GM18868 (cell line): ENCODE results near the gene PKD2.

Experiments
- ATAC-seq: cut with Tn5 transposase; IDR thresholded peaks from one replicate; pipeline ENCODE4 v1.9.1; 2021; ENCODE audit warnings: mild to moderate bottlenecking, moderate library complexity; ENCODE audit not compliant: unreplicated experiment

The PKD2 gene

DNA sequence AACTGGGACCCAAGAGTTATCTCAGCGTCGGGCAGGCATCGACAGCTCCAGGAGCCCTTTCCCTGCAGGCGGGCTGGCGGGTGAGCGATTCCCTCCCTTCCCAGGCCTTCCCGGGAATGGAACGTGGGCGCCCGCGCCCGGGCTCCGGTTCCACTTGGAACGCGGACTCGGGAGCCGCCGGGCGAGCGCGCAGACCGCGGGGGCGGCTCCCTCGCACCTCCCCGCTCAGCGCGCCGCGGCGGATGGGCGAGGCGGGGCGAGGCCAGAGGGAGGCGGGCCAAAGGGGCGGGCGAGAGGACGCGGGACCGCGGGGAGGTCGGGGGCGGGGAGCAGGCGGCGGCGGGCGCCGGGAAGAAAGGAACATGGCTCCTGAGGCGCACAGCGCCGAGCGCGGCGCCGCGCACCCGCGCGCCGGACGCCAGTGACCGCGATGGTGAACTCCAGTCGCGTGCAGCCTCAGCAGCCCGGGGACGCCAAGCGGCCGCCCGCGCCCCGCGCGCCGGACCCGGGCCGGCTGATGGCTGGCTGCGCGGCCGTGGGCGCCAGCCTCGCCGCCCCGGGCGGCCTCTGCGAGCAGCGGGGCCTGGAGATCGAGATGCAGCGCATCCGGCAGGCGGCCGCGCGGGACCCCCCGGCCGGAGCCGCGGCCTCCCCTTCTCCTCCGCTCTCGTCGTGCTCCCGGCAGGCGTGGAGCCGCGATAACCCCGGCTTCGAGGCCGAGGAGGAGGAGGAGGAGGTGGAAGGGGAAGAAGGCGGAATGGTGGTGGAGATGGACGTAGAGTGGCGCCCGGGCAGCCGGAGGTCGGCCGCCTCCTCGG lies at the start of gene PKD2:
Gene PKD2 (plus strand): TSS at position 332 of the 818 bp plus-strand sequence. CDS start 99 bp downstream, at position 431.
- peak; percentile 88 for ATAC-seq

DNA sequence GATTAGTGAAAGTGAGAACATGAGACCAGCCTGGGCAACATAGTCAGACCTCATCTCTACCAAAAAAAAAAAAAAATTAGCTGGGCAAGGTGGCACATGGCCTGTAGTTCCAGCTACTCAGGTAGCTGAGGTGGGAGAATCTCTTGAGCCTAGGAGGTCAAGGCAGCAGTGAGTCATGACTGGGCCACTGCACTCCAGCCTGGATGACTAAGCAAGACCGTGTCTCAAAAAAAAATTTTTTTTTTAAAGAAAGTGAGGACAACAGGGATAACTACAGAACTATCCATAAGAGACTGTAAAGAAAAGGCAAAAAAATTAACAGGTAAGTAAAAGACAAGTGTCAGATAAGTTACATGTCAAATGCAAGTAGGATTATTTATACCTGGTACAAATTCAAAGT lies 45.4 kb upstream of the PKD2 start:
- ATAC-seq: no peak

DNA sequence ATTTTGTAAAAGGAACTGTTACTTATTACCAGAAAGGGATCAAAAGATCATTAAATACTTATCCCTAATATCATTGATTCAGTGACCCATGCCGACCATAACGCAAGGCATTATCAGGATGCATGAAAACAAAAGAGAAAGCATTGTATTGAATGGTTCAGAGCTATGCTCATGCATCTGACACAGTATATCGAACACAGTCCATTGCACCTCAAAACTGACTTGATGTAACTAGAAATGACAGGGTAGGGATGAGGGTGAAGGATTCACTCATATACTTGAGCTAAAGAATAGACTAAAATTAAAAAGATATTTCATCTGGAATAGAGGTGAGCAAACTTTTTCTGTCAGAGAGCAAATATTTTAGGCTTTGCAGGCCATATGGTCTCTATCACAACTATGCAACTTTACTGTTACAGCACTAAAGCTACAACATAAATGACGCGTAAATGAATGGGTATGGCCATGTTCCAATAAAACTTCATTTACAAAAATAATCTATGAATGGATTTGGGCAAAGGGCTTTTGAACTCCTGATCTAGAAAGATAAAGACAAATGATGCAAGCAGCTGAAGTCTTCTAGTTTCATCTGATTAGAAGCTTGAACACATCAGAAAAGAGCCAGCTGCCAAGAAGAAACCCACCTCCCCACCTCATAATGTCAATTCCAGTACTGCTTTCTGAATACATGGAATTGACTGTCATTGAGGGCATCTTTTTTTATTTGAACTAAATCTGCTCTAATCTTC lies 44.9 kb upstream of the PKD2 start:
- no peak for ATAC-seq

DNA sequence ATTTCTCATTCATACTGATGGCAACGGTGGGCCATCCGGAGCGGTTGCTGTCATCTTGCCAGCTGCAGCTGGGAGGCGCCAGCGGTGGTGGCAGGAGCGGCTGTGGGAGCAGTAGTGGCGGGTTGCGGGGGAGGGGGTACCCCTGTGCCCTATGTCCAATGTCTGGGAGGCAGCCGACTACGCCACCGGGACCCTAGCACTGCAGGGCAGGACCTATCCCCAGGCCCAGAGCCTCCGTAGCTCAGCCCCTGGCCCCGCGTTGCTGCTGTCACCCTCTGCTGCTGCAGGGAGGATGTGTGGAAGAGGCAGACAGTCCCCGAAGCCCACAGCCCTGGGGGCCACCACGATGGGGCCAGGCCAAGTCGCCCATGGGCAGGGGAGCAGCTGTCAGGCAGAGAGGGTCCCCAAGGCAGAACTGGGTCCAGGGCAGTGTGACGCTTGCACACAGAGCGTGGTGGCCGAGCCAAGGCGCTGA lies 41.9 kb upstream of the PKD2 start:
- ATAC-seq: no peak

DNA sequence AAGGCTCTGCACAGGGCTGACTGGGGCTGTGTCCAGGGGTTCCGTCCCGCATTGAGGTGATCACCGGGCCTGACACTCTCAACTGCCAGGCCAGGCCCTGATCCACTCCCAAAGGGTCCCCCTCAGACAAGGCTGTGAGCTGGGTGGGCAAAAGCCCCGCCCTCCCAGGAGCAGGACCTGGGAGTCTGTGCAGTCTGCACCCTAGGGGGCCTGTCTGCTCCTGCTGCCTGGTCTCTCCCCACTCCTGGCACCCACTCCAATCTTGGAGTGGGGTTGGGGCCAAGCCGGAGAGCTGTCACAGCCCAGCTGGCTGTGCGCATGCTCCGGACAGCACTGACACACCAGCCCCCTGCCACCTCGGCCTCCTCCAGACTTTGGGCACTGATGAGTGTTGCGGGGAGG lies 41.3 kb upstream of the PKD2 start:
- no peak for ATAC-seq

DNA sequence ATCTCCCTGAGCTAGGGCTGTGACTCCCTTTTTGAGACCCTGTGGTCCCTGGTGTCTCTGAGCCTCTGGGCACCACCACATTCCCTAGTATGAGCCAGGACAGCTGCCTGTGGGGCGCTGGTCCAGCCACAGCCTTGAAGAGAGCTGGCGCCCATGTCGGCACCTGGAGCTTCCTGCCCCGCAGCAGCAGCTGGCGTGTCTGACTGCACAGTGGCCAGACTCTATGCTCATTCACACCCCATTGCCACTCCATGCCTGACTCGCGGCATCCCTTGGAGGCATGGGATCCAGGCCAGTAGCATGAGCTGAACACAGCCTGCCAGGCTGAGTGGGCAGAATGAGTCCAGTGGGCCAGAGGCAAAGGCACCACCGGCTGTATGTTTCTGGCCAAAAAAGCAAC lies 40.2 kb upstream of the PKD2 start:
- no peak for ATAC-seq

DNA sequence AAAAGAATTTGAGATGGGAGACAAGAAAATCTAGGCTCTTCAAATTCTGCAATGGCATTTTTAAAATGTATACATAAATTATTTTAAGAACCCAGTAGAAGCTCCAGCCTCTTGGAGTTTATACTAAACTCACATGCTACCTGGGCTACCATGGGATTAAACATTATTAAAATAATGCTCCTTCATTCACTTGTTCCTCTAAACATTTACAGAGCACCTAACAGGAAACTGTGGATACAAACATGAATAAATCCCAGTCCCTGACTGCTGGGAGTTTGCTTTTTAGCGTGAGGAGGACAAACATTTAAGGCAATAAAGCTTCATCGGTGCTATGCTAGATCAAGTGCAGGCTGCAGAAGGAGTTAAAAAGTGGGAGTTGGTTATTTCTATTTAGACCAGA lies 37.3 kb upstream of the PKD2 start:
- no peak for ATAC-seq

DNA sequence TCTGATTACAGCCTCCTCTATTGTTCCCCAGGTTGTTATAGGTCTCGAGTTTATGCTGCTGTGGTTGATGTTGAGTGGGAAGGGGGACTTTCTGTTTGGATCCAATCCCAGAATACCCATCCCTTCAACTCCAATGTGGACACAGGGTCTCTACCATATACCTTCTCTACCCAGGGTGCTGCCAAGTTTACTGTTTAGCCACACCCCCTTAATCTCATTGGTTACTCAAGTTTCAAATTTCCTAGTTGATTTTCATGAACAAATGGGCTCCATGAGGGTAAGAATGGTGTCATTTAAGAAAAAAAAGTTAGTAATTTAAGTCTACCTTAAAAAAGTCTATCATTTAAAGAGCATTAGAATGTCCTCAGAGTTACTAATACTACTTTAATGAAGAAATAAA lies 35.6 kb upstream of the PKD2 start:
- ATAC-seq: no peak

DNA sequence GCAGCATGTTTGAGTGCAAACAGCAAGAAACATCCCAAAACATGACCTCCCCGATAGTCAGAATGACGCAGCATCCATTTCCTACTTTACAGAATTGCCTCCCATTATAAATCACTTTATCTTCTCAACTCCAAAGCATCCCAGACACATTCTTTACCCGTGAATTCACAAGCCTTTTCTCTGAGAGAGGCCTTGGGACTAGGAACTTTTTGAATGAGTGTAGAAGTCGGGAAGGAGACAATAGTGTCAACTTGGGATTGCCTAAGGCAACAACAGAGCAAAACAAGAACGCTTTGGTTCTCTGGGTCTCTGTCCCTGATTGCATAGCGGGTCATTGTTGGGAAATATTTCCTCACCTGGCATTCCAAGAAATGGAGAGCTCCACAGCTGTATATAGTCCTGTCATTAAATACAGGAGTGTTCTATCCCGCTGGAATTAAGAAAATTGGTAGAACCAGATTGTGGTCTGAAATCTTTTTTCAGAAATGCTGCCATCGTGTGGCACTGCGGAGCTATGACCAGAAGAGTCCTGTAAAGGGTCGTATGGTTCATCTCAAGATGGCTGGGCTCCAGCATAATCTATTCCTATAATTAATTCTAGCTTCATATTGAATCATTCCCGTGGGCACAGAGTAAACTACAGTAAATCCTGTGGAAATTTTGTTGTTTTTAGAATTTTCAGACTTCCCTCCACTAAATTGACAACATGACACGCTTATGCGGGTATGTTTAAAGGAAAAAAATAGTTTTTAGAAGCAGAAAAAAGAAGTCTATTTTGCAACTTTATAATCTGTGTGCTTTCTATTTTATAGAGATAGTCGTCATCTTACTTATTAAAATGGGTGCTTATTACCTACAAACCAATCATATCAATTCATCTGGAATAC lies 33.9 kb upstream of the PKD2 start:
- ATAC-seq: peak; percentile 90

DNA sequence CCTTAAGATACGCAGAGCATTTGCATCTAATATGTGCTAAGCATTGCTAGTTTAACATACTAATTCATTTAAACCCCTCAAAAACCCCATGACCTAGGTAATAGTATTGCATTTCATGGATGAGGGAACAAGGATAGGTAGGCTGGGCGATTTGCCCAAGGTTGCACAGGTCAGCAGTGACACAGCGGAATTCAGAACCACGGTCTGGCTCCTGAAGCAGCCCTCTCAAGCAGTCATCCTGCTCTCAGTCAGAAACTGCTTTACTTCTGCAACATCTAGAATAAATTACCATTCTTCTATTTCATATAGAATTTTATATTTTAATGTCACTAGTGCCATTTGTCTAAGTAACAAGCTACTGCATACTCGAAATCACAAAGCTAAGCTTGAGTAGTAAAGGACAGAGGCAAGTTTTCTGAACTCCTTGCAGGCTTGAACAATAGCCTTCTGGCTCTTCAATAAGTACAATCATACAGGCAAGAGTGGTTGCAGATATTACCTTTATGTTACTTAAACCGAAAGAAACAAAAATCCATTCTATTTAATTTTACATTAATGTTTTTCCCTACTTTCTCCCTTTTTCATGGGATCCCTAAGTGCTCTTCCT lies 32.5 kb upstream of the PKD2 start:
- no peak for ATAC-seq

DNA sequence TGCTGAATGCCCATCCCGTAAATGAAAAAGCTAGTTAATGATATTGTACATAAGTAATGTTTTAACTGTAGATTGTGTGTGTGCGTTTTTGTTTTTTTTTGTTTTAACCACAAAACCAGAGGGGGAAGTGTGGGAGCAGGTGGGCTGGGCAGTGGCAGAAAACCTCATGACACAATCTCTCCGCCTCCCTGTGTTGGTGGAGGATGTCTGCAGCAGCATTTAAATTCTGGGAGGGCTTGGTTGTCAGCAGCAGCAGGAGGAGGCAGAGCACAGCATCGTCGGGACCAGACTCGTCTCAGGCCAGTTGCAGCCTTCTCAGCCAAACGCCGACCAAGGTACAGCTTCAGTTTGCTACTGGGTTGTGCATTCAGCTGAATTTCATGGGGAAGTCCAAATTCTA lies 32.0 kb upstream of the PKD2 start, which contains the start of gene SPP1:
Gene SPP1 (plus strand): TSS at position 249 of the 400 bp plus-strand sequence. CDS start 1,182 bp downstream, outside the sequence.
- peak; percentile 48 for ATAC-seq

DNA sequence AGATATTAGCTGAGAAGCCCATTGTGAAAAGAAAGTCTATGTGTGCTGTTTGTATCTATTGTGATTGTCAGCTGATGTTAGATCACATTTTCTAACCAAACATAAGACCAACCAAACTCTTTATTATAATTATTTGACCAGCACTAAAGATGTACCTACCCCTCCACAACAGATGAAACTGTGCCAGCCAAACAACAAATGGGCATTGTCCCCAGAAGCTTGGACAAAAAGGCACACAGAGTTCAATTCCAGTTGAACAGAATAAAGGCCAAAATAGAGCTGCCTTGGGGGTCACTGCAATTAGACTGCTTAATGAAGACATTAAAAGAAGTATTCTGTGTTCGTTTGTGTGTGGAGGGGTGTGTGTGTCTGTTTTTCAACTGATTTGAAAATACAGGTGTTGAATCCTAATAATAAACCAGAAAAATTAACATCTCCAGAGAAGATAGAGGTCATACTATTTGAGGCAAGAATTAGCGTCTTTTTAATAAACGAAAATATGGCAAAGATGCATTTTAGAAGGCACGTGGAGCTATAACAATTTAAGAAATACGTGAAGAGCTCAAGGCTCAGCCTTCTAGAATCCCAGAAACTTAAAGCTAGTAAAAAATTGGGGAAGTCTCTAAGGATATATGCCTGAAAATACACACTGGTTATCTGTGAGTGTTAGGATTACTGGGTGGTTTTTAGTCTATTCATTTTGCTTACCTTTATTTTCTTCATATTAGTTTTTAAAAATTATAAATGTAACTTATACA lies 29.7 kb upstream of the PKD2 start:
- no peak for ATAC-seq

DNA sequence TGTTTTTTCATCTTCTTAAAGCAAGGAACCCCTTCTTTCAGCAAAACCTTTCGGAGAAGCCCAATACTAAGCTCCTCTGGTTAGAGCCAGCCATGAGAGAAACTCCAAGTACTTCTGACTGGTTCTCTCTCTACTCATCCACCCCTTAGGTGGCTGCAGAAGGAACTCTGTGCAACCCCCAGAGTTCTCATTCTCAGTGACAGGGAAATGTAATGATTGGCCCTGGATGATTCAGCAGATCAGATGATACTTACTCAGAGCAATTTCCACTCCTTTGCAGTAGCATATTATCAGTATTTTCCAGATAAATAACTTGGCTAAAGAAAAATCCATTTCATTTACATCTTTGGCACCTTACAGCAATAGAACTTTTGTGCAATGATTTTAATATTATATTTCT lies 28.8 kb upstream of the PKD2 start:
- ATAC-seq: no peak

DNA sequence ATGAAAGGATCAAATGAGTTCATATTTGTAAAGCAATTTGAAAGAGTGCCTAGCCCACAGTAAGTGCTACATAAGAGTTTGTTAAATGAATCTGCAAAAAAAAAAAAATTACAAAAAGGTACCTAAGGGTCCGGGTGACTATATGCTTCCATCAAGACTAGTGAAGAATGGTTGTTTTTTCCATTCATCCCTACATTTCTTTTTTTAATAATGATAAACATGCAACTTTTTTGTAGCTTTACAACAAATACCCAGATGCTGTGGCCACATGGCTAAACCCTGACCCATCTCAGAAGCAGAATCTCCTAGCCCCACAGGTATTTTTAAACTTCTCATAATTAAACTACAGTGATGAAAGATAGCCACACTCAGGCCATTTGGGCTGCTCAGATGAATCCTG lies 27.6 kb upstream of the PKD2 start:
- ATAC-seq: no peak

DNA sequence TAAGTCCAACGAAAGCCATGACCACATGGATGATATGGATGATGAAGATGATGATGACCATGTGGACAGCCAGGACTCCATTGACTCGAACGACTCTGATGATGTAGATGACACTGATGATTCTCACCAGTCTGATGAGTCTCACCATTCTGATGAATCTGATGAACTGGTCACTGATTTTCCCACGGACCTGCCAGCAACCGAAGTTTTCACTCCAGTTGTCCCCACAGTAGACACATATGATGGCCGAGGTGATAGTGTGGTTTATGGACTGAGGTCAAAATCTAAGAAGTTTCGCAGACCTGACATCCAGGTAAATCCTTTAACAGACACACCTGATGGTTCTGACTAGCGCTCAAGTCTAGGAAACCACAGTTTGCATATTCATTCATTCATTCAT lies 25.9 kb upstream of the PKD2 start:
- ATAC-seq: no peak

DNA sequence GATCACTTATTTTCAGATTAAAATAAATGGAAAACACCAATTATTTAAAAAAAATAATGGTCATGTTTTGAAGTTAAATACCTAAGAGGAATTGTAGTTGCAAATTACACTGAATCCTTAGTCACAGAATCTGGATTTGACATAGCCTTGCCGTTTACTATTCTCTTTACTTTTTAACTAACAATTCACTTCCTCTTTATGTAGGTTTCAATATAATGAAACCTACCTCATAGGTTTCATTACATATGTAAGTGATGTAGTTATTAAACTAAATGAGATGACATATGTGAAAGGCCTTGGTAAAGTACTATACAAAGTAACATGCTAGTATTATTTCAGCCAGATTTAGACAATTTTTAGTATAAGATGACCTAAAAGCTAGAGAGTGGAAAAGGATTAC lies 25.4 kb upstream of the PKD2 start:
- ATAC-seq: peak; percentile 55

DNA sequence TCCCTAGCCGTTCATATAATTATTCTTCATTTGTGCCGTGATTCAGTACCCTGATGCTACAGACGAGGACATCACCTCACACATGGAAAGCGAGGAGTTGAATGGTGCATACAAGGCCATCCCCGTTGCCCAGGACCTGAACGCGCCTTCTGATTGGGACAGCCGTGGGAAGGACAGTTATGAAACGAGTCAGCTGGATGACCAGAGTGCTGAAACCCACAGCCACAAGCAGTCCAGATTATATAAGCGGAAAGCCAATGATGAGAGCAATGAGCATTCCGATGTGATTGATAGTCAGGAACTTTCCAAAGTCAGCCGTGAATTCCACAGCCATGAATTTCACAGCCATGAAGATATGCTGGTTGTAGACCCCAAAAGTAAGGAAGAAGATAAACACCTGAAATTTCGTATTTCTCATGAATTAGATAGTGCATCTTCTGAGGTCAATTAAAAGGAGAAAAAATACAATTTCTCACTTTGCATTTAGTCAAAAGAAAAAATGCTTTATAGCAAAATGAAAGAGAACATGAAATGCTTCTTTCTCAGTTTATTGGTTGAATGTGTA lies 24.9 kb upstream of the PKD2 start:
- no peak for ATAC-seq

DNA sequence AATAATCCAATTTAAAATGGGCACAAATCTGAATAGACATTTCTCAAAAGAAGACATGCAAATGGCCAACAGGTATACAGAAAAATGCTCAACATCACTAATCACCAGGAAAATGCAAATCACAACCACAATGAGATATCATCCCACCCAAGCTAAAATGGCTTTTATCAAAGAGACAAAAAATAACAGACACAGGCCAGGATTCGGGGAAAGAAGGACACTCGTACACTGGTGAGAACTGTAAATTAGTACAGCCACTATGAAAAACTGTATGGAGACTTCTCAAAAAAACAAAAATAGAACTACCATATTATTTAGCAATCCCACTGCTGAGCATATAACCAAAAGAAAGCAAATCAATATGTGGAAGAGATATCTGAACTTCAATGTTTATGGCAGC lies 23.4 kb upstream of the PKD2 start:
- ATAC-seq: no peak

DNA sequence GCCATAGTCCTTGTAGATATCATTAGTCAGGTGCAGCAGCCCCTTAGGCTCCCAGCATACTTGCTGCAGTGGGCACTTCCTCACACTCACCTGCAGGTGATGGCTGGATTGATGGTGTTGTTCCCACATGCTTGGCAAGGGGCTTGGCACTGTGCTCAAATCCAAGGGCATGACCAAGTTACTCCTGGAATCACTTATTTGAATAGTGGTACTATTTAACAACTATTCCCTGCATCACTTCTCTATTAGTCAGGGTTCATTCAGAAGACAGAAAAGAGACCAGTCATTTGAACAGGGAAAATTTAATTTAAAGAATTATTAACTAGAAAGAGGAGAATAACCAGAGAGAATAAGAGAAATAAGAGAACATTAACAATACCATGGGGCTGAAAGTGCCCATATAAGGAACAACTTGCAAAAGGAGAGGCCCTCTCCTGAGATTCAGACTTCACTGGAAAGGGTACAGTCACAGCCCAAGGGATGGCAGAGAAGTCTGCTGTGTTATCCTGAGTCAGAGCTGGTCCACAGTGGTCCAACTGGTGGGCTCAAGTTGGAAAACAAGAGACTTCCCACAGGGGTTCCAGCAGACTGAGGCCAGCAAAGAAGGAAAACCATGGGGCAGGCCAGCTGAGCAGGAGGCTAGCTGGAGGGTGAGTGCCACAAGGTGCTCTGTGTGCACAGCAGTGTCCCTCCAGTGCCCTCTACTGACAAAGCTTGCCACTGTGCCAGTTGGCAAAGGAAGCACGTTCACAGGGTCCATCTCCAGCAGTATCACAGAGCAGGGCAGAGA lies 22.1 kb upstream of the PKD2 start:
- ATAC-seq: peak; percentile 81
